Inflammatory macrophage treated with lipopolysaccharide for 1 hour (primary cell): ENCODE results near the gene MMAB.
"Not testable (repeated sequence)": the region's sequence is repeated elsewhere in the genome, so short reads cannot be mapped to it uniquely, and the experiment has no call there.

ENCODE experiments used
- DNase-seq, 2 donors: peaks; one replicate each; pipeline ENCODE4 v3.0.0-alpha.2; 2020 to 2022

Gene MMAB

DNA sequence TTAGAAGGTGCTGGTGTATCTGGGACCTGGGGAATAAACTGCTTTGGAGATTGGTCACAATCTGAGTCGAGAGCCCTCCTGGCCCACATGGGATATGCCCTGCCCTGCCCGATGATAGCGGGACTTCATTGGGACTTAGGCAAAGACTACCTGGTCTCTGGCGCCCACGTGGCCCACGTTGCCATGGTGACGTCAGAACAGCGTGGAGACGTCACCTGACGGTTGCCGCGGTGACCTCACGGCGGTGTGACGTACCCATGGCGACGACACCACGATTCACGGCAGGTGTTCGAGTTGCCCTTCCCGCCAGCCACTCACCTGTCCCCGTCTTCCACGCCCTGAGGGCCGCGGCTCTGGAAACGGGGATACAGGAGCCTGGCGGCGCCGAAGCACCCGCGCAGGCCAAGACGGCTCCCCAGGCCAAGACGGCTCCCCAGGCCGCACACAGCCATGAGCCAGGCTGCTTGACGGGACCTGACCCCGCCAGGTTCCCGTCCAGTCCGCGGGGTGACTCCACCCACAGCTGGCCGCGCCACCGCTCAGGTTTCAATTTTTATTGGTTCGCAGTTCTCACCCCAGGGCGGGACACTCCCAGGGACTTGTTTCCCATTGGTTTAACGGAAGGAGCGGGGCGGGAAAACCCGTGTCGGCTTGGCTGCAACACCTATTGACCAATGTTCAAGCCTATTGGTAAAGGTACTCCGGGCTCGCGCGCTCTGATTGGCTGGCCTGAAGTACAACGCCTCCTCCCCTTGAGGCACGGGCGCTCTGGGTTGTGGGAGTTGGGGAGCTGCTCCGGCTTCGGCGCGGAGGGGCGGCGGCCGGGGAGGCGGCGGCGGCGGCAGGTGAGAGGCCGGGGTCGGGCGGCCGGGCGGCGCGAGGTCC lies at the start of gene MMAB, which contains the start of gene MVK:
Gene MMAB (minus strand): TSS at position 476 of the 885 bp plus-strand sequence. CDS start 24 bp downstream, at position 452.
Gene MVK (plus strand): TSS at position 766 of the 885 bp plus-strand sequence. CDS start 1,029 bp downstream, outside the sequence.
- peak; percentile 99 to 100 for DNase-seq

DNA sequence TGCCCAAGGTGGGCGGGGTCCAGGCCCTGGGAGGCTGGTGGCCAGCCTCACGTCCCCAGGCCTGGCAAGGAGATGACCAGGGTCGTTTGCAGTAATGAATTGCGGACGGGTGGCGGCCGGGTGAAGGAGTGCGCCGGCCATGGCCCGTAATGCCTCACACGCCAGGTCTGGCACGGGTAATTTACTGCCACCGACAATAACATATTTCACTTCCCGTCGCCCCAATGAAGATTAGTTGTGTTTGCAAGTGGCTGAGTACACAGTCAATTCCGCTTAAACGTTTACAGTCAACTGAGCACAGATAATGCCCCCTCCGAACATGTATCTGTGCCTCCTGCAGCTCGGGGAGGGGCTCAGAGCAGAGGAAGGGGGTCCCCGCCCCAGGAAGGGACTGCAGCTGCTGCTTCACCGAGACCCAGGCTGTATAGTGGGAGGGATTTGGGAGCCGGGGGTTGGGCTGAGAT lies 48.6 kb upstream of the MMAB start:
- no peak for DNase-seq

DNA sequence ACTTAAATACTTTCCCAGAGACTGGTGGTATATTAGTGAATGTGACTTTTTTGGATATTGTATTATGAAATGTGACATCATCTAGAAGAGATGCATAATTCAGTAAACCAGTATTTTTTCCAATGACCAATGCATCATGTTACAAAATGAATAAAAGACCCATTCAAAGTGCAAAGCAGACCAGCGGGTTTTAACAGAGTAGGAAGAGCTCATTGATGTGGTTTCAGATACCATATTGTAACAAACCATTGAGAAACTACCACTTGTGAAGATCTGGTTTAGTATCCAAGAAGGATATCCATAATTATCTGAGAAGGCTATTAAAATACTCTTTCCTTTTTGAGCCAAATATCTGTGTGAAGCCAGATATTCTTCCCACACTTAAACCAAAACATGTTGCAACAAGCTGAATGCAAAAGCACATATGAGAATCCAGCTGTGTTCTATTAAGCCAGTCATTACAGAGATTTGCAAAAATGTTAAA lies 47.9 kb upstream of the MMAB start:
- peak; percentile 9 to 58 for DNase-seq

DNA sequence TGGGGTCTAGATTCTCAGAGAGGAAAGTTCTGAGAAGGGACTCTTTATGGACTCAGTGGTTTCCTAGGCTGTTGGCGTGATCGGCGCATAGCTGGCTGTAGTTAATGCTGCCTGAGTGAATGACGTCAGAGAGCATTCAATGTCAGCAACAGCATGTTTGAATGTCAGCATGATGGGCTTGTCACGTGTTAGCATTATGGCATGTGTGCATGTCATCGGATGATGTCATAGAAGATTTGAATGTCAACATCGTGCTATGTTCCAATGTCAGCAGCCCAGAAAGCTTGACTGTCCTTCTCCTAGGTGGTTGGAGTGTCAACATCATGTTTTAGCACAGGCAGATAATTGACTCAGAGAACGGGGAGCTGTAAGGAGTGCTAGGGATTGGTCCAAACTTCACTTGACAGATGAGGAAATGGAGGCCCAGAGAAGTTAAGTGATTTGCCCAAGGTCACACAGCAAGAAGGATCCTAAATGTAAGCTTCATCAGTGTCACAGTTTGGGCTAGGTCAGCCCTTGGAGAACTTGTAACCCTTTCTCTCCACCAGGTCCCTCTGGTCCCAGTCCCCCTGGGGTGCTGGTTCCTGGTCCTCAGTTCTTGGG lies 45.8 kb upstream of the MMAB start:
- DNase-seq, result no peak

DNA sequence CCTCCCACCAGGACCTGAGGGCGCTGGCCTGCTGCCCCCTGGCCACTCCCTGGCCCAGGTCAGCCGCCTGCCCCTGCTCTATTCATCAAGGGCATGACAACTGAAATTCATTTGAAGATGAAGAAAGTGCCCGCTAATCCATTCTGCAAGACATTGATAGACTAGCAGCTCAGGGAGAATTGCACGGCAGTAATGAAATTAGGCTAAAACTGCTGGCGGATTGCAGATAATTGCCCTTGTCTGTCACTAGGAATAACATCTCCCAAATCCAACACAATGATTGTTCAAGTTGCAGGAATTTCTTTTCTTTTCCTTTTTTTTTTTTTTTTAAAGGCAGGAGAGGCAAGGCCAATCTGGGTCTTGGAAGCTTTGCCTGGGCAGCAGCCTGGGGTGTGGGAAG lies 44.8 kb upstream of the MMAB start:
- DNase-seq, result no peak

DNA sequence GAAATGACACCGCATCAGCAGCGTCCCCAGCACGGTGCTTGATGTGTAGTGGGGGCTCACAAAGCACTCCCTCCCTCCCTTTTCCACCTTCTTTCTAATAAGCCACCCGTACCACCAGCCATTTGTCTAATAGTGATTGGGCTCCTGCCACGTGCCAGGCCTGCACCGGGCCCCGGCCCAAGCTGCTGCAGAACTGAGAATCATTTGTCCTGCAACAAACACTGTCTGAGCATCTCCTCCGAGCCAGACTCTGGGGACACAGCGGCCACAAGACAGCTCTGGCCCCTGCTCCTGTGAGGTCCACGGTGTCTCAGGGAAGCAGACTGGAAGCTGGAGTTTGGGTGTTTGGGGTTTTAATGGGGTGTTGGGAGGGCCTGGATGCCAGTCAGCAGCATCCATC lies 44.2 kb upstream of the MMAB start:
- no peak for DNase-seq

DNA sequence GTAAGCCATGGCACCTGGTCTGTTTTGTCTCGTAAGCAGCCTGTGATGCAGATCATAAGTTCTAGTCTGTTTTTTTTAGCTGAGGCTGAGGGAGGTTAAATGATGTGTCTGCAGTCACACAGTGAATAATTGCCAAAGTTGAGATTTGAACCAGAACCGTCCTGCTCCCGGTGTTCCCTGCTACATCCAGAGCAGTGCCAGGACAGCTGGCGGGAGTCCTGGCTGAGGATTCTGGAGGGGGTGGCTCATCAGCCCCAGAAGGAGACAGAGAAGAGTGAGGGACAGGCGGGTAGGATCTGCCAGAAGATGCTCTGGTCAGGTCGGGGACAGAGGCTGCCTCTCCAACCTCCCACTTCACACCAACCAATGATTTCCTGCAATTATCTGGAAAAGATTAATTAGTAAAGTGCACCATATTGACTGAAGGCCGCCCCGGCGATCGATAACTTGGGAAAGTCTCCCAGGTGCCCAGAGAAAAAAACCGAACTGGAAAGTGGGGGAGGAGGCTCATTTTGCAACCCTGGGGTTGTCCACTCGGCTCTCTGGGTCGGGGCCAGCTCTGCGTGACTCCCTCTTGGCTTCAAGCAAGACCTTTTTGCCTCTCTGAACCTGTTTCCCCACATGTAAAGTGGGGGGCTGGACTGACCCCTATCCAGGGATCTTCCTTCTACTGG lies 42.4 kb upstream of the MMAB start:
- DNase-seq, result no peak

DNA sequence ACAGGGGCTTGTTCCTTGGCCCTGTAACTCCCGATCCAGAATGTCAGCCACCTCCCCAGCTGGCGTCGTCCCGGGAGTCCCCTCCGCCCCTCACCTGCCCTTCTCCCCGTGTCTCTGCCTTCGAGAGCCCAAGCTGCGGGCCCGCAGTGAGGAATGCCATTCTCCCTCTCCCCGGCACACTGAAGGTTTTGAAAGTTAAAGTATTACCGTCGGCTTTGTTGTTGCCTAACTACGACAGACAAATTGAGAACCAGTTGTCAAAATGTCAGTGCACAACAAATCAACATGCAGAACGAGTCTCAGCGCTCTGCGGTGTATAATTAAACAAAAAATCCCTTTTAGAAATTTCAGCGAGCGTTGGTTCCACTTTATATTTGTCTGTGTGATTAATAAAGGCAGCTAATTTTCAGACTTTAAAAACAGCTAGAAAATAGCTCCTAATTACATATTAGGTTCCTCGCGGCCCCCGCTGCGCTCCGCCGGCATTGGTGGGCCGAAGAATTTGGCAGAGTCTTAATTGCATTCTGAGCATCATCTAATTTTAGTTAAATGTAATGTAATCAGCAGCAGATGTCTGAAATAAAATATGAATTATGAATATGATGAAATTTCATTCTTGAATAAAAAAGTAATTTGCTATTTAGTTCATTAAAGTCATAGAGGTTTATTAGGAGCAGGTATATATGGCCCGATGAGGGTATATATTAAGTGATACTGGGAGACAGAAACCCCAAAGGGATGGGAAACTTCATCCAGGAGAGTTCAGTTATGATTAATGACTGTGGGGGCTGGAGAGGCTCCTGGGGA lies 40.5 kb upstream of the MMAB start:
- no peak for DNase-seq

DNA sequence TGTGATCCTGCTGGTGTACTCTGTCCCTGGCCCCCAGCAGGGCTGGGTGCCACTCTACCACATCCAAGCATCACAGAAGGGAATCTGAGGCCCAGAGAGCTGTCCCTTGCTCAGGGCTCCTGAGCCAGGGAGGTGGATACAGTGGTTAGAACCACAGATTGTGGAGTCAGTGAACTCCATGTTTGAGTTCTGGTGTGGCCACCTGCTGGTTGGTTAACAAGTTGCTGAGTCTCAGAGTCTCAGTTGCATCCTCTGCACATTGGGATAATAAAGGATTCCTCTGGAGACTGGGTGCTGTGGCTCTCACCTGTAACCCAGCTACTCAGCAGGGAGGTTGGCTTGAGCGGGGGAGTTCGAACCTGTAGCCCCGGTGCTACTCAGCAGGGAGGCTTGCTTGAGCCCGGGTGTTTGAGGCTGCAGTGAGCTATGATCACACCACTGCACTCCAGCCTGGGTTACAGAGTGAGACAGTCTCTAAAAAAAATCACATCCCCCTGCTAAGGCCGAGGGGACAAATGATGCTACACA lies 39.7 kb upstream of the MMAB start:
- DNase-seq, result peak in 1 of 2 donors; percentile 5

DNA sequence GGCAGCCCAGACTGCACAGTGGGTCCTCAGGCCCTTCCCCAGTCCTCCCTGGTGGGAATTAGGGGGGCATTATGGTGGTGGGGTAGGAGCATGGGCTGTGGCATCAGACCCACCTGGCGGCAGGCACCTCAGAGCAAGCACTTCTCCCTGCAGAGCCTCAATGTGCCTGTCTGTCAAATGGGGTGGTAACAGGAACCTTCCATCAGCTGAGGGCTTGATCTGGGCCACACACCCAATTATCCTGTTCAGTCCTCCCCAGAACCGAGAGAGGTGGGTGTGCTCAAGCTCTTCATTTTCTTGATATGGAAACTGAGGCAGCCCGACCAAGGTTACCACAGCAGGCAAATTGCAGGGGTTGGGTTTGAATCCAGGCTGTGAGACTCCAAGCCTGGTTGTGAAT lies 38.7 kb upstream of the MMAB start:
- no peak for DNase-seq

DNA sequence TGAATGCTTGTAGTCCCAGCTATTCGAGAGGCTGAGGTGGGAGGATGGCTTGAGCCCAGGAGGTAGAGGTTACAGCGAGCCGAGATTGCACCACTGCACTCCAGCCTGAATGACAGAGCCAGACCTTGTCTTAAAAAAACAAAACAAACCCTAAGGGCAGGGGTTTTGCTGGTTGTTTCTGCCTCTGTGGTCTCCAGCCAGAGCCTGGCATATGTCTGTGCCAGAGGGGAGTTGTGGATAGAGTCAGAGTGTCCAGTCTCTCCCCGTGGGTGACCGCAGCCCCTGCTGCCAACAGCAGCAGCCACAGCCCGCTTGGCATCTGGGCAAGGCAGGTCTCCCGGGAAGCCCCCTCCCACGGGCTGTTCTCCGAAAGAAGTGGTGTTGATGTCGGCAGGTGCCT lies 37.9 kb upstream of the MMAB start:
- no peak for DNase-seq

DNA sequence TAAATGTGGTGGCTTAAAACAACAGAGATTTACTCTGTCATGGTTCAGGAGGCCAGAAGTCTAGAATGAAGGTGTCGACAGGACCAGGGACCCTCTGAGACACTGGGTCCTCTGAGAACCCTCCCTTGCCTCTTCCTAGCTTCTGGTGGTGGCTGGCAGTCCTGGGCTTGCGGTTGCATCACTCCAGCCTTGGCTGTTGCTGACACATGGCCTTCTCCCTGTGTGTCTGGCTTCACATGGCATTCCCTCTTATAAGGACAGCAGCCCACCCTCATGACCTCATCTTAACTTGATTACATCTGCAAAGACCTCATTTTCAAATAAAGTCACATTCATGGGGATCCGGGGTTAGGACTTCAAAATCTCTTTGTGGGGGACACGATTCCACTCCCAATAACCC lies 37.2 kb upstream of the MMAB start:
- no peak for DNase-seq

DNA sequence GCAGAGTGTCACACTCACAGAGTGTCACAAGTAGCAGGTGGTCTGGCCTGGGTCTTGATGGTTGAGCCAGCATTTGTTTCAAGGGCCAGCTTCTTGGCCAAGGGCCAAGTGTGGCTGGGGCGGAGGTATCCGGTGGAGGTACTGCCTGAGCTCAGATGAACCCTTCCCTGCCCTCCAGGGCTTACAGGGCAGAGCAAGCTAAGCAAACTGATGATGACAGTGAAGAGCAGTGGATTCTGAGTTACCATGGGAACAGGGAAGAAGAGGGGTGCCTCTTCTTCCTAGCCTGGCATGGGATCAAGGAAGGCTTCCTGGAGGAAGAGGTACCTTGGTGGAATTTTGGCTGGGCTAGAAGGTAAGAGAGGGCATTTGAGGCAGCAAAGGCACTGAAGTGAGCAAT lies 36.0 kb upstream of the MMAB start:
- no peak for DNase-seq

DNA sequence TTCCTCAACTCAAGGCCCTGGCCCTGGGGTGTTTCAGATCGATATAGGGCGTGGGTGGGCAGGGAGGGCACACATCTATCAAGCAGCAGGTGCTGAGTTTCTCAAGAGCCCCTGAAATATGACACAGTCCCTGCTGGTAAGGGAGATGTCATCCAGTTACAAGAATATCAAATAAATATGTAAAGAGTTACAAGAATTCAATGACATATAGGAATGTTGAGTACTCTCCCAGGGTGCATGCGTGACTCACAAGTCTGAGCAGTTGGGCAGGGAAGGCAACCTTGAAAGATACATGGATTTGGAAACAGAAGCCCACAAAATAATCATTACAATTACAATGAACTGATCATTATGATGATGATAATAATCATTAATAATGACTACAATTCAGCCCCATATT lies 35.5 kb upstream of the MMAB start:
- DNase-seq, result no peak

DNA sequence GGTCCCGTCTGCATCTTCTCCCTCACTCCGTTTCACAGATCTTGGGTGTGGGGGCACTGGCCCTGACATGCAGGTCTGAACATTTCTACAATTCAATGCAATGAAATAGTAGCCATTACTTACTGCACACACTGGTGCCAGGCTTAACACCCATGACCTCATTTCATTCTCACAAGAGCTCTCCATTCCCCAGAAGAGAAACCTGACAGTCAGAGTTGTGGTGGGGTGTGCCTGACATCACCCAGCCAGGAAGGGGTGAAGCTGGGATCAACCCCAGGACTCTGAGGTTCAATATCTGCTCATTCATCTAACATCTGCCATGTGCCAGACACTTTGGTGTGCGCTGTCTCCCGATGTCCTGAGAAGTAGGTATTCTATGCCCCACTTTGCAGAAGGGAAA lies 35.0 kb upstream of the MMAB start:
- no peak for DNase-seq

DNA sequence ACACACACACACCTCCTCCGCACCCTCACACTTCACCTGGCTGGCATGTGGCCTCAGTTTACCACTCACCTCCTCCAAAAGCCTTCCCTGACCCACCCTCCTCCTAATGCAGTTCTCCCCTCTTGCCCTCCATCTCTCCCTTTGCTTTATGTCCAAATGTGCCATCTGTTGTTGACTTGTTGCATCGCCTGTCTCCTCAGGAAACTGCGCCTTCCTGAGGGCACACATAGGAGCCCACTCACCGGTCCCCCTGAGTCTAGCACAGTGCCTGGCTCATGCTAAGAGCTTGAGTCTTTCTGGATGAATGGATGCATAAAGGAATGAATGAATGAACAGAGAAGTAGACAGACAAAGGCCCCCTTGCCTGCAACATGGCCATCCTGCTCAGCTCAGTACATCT lies 34.3 kb upstream of the MMAB start:
- DNase-seq, result no peak

DNA sequence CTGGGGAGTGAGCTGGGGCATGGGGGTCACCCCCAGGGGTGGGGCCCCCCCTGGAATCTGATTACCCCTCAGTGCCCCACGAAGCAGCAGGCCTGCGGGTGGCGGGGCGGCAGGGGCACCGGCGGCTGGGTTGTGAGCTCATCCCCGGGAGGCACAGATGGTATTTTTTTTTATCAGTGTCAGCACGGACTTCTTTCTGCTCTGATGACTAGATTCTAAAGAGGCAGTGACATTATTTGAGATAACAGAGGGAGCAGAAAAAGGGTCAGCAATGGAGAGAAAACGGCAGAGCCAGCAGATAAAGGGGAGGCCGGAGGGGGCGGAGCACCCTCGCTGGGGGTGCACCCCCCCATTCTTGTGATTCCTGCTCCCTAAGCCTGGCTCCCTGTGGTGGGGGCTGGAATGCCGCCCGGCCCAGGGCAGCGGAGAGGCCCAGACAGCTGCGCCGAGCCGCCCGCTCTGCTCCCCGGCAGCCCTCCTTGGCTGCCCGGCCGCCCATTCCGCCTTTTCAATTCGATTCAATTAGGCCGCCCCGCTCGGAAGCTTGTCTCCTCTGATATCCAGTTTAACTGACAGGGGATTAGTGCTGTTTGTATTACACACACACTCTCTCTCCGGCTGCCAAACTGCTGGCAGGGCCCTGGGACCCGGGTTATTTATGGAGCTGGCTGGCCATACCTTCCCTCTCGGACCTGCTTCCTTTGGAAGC lies 33.2 kb upstream of the MMAB start:
- DNase-seq, result no peak

DNA sequence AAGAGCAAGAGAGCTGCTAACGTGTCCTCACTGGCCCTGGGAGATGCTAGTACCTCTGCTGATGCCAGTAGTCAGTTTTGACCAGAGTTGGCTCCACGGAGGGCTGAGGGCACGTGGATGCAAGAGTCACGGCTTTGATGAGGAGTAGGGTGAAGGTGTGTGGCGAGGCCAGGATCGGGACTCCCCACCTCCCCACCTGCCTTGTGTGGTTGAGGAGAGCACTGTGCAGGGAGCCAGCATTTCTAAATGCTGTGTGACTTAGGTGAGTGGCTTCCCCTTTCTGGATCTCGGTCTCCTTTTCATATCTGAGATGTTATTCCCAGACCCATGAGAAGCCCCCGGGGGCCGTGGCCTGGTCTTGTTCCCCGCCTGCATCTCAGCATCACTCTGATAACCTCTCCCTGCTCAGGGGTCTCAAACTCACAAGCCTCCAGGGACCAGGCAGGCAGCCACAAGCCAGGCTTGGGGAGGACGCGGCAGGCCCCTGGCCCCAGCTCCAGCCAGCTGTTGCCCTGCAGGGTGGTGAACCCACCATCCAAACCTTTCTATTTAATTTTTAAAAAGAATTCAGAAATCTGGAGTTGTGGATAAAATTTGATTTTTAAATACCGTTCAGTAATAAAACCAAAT lies 32.4 kb upstream of the MMAB start:
- no peak for DNase-seq

DNA sequence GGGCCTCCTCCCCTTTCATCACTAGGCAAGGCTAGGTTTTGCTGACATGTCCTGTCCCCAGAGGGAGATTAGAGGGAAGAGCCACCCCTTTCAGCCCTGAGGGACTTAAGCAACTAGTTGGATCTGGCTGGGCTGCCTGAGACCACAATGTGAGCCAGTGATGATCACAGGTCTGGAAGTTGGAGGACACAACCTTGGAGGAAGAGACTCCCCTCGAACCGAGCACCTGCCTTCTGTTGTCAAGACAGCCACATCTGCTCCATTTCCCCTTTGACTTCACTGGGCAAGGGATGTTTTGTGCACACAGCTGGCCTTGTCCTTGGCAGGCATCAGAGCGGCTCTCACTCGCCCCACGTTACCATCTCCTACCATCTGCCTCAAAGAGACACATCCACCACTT lies 31.7 kb upstream of the MMAB start:
- DNase-seq, result no peak

DNA sequence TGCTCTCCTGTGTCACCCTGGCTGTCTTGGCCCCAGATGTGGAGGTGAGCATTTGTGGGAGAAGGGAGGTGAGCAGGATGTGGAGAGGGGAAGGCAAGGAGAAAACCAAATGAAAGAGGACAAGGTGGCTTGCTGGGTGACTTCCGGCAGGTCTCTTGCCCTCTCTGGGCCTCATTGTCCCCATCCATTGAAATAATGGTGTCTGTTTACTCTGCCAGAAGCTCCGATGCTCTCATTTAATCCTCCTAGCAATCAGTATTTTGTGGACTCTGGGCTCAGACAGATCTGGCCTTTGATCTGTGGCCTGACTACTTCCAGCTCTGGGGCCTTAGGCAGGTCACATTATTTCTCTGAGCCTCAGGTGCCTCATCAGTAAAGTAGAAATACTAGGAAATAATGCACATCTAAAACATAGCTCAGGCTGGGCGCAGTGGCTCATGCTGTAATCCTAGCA lies 30.9 kb upstream of the MMAB start:
- no peak for DNase-seq

DNA sequence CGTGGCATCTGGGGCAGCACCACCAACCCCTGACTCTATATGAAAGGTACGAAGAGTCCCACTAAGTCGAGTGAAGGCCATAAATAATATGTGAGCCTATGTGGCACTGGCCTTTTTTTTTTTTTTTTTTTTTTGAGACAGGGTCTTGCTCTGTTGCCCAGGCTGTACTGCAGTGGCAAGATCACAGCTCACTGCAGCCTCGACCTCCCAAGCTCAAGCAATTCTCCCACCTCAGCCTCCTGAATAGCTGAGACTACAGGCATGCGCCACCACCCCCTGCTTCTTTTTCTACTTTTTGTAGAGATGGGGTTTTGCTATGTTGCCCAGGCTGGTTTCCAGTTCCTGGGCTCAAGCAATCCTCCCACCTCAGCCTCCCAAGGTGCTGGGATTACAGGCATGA lies 28.8 kb upstream of the MMAB start:
- not testable (repeated sequence) for DNase-seq
